HepG2 (cell line): ENCODE results near the gene RPTOR. TPM values are rescaled to one million over a fixed set of nuclear protein-coding genes. Genes with fewer than 3 reads are reported as not detected.
A peak's percentile ranks its signal among the peaks of the same experiment; 100 is the strongest.

Source experiments
- ATAD3A ChIP-seq: sonication (generic); formaldehyde crosslinking; IDR thresholded peaks from 2 replicates; pipeline ENCODE4 v1.4.0; 2020; ENCODE audit warnings: missing genetic modification reagents
- BRF2 ChIP-seq: sonication (generic); formaldehyde crosslinking; IDR thresholded peaks from 2 replicates; pipeline ENCODE4 v1.8.1; 2022; ENCODE audit warnings: mild to moderate bottlenecking, missing genetic modification reagents
- ELK4 ChIP-seq: sonication (generic); formaldehyde crosslinking; IDR thresholded peaks from 2 replicates; pipeline ENCODE4 v1.9.0; 2021; ENCODE audit warnings: missing genetic modification reagents, borderline replicate concordance
- HMG20A ChIP-seq: IDR thresholded peaks from 2 replicates; pipeline ENCODE4 v1.6.1; 2016; ENCODE audit warnings: borderline replicate concordance
- HNRNPH1 ChIP-seq: fragments of 200-400 bp; formaldehyde crosslinking; optimal IDR thresholded peaks from 2 replicates; pipeline ENCODE3; 2017; ENCODE audit warnings: mild to moderate bottlenecking, low read depth, low read length
- NFKBIZ ChIP-seq: IDR thresholded peaks from 2 replicates; pipeline ENCODE4 v1.6.1; 2018; ENCODE audit warnings: missing genetic modification reagents, missing compliant biosample characterization
- PRPF4 ChIP-seq: fragments of 200-400 bp; formaldehyde crosslinking; IDR thresholded peaks from 2 replicates; pipeline ENCODE4 v1.6.1; 2016; ENCODE audit warnings: low read length, low read depth; ENCODE audit not compliant: poor library complexity, severe bottlenecking
- SETDB1 ChIP-seq: sonication (generic); formaldehyde crosslinking; IDR thresholded peaks from 2 replicates; pipeline ENCODE4 v1.5.1; 2020; ENCODE audit warnings: missing genetic modification reagents, mild to moderate bottlenecking, borderline replicate concordance
- SMYD3 ChIP-seq: sonication (generic); formaldehyde crosslinking; IDR thresholded peaks from 2 replicates; pipeline ENCODE4 v1.8.1; 2023; ENCODE audit warnings: mild to moderate bottlenecking, missing genetic modification reagents
- SP1 ChIP-seq, 2 experiments: fragments of 450-650 bp in 1 of 2; sonication (generic) in 1 of 2; formaldehyde crosslinking in 1 of 2; IDR thresholded peaks; 2 replicates each; pipeline versions ENCODE4 v1.4.0 to v1.6.1; 2016 to 2020; ENCODE audit warnings: missing genetic modification reagents in 1 of 2
- THRA ChIP-seq: sonication (generic); formaldehyde crosslinking; IDR thresholded peaks from 2 replicates; pipeline ENCODE4 v1.4.0; 2020; ENCODE audit warnings: missing genetic modification reagents, borderline replicate concordance
- USF2 ChIP-seq, 2 experiments: sonication (generic) in 1 of 2; formaldehyde crosslinking in 1 of 2; IDR thresholded peaks; 2 replicates each; pipeline versions ENCODE4 v1.5.1 to v1.6.1; 2011 to 2020; ENCODE audit warnings: borderline replicate concordance in 1 of 2, low read depth in 1 of 2, low read length in 1 of 2, mild to moderate bottlenecking in 1 of 2, missing genetic modification reagents in 1 of 2, moderate library complexity in 1 of 2
- ZBTB1 ChIP-seq: sonication (generic); formaldehyde crosslinking; IDR thresholded peaks from 2 replicates; pipeline ENCODE4 v1.4.0; 2020; ENCODE audit warnings: missing genetic modification reagents, borderline replicate concordance
- ZFP1 ChIP-seq: IDR thresholded peaks from 2 replicates; pipeline ENCODE4 v1.6.1; 2016
- ZNF24 ChIP-seq: fragments of 450-650 bp; IDR thresholded peaks from 2 replicates; pipeline ENCODE4 v1.6.1; 2017; ENCODE audit warnings: antibody characterized with exemption, mild to moderate bottlenecking
- ZNF317 ChIP-seq: sonication (generic); formaldehyde crosslinking; IDR thresholded peaks from 2 replicates; pipeline ENCODE4 v1.5.0; 2020; ENCODE audit warnings: mild to moderate bottlenecking, missing genetic modification reagents
- ZNF382 ChIP-seq: sonication (generic); formaldehyde crosslinking; IDR thresholded peaks from 2 replicates; pipeline ENCODE4 v1.5.0; 2020; ENCODE audit warnings: missing genetic modification reagents, mild to moderate bottlenecking, borderline replicate concordance
- ZNF574 ChIP-seq: sonication (generic); formaldehyde crosslinking; IDR thresholded peaks from 2 replicates; pipeline ENCODE4 v1.4.0; 2020; ENCODE audit warnings: missing genetic modification reagents
- ZNF577 ChIP-seq: sonication (generic); formaldehyde crosslinking; IDR thresholded peaks from 2 replicates; pipeline ENCODE4 v1.4.0; 2020; ENCODE audit warnings: mild to moderate bottlenecking, low read depth, missing genetic modification reagents, borderline replicate concordance
- polyA plus RNA-seq, 8 experiments: library from polyadenylated mRNA; depleted of rRNA in 3 of 8; stranded (reverse) in 7 of 8; unstranded in 1 of 8; fragments of >200 nt; fragmentation: Illumina TruSeq in 4 of 8; extraction: Trizol in 4 of 8; gene quantifications; 2 replicates each; pipeline versions ENCODE4 v1.2.1 to v1.2.3, GENCODE V29; 2011 to 2016; ENCODE audit warnings: low read depth in 4 of 8, missing spikeins in 1 of 8, mixed read lengths in 1 of 8; ENCODE audit not compliant: insufficient read depth in 1 of 8
- total RNA-seq, 5 experiments: library from RNA; depleted of rRNA; stranded (reverse); fragments of >200 nt; fragmentation: Illumina TruSeq; extraction: Trizol; gene quantifications; 2 replicates each; pipeline ENCODE4 v1.2.3, GENCODE V29; 2016; ENCODE audit warnings: low read depth in 1 of 5

RPTOR gene
- total and polyA plus RNA-seq, 2 of the 13 experiments (the other 11 are each of a cell fraction or from before 2014, with no cell fraction given) = 6.6 to 25.3 TPM

- TF ChIP-seq ELK4 (CRISPR knock-in tag) (no peak), ZFP1 (CRISPR knock-in tag) (no peak; the same call in 1 of the 2 replicates), ZNF317 (CRISPR knock-in tag) (0 out of 2 replicates have a peak, but pooled peaks have one; percentile 32), ZNF24 (no peak), SP1 (IDR thresholded peaks at IDR 0.05) (no peak), SP1 (CRISPR knock-in tag; IDR thresholded peaks at IDR 0.05) (no peak), SETDB1 (no peak), HNRNPH1 (no peak), USF2 (IDR thresholded peaks at IDR 0.05; ENCODE audit: low read depth, low read length) (no peak), USF2 (CRISPR knock-in tag; IDR thresholded peaks at IDR 0.05; ENCODE audit: borderline replicate concordance) (no peak), ZNF382 (no peak), BRF2 (CRISPR knock-in tag) (no peak), ATAD3A (CRISPR knock-in tag) (no peak), PRPF4 (no peak), THRA (CRISPR knock-in tag) (peak; percentile 79; the same call in 1 of the 2 replicates), ZNF577 (CRISPR knock-in tag) (no peak), SMYD3 (CRISPR knock-in tag) (no peak), NFKBIZ (peak; percentile 83; the same call in 1 of the 2 replicates), ZBTB1 (CRISPR knock-in tag) (no peak), ZNF574 (CRISPR knock-in tag) (peak; percentile 50; the same call in 1 of the 2 replicates), HMG20A (CRISPR knock-in tag) (peak; percentile 99)
Measured at GRCh38 chr17:80673152-80673920, 128.7 kb downstream of the RPTOR start (continued).
